Measurements from ENCODE around the gene CALML3. TPM values are rescaled to one million over a fixed set of nuclear protein-coding genes. Genes with fewer than 3 reads are reported as not detected.

The CALML3 gene
- total and polyA plus RNA-seq, 9 donors: 0.02 to 1.5 TPM; not detected in 7

GRCh38 chr10:5529702-5530411 is 5.1 kb downstream of the CALML3 start:
- Histone ChIP-seq H3K27ac (no peak overlapping the region), H3K9me3 (no peaks in the 10 kb centered on the region), H3K4me1 (ENCODE audit: insufficient read depth) (peaks cover 2% of the 10 kb centered on the region), H3K4me3 (no peak overlapping the region), H3K27me3 (no peaks in the 10 kb centered on the region), H3K36me3 (no peaks in the 10 kb centered on the region)
- TF ChIP-seq POLR2A (IDR thresholded peaks at IDR 0.05) (no peak), EP300 (IDR thresholded peaks at IDR 0.05) (no peak), CTCF (IDR thresholded peaks at IDR 0.05) (no peak)
- DNase-seq: no peak
- intact Hi-C loops (cut with DNase I): loop anchor here in 2 of 4 donors (5.0 to 10.0 kb wide), 2 partner anchors 92 to 95 kb away; no protein-coding TSS in a partner anchor
- 48 to 56% (median 54%) methylated on average over 7 of the region's 7 CpGs for WGBS, 3 donors

GRCh38 chr10:5530412-5530806 is 5.6 kb downstream of the CALML3 start:
- TF ChIP-seq POLR2A (IDR thresholded peaks at IDR 0.05): no peak
- TF ChIP-seq CTCF (IDR thresholded peaks at IDR 0.05): no peak
- TF ChIP-seq EP300 (IDR thresholded peaks at IDR 0.05): no peak

GRCh38 chr10:5530846-5531557 is 6.2 kb downstream of the CALML3 start:
- Histone ChIP-seq H3K27ac (no peak overlapping the region), H3K4me1 (ENCODE audit: insufficient read depth) (peaks cover 2% of the 10 kb centered on the region), H3K4me3 (no peak overlapping the region), H3K36me3 (no peaks in the 10 kb centered on the region), H3K9me3 (no peaks in the 10 kb centered on the region), H3K27me3 (no peaks in the 10 kb centered on the region)
- intact Hi-C loops (cut with DNase I): loop anchor here in 2 of 4 donors (5.0 to 10.0 kb wide), 2 partner anchors 91 to 94 kb away; no protein-coding TSS in a partner anchor
- DNase-seq: peak in 1 of 5 donors; percentile 3
- TF ChIP-seq POLR2A (IDR thresholded peaks at IDR 0.05) (no peak), CTCF (IDR thresholded peaks at IDR 0.05) (no peak), EP300 (IDR thresholded peaks at IDR 0.05) (no peak)
- 91 to 94% (median 93%) methylated on average over 16 of the region's 16 CpGs for whole genome bisulfite sequencing, 3 donors

More at GRCh38 chr10:5530412-5530806, 5.6 kb downstream of the CALML3 start:
- H3K9me3 ChIP-seq: no peaks in the 10 kb centered on the region
- no peak overlapping the region for H3K4me3 ChIP-seq
- no peaks in the 10 kb centered on the region for H3K27me3 ChIP-seq
- intact Hi-C loops (cut with DNase I): loop anchor here in 2 of 4 donors (5.0 to 10.0 kb wide), 2 partner anchors 92 to 94 kb away; no protein-coding TSS in a partner anchor
- no peak overlapping the region for H3K27ac ChIP-seq
- H3K36me3 ChIP-seq: no peaks in the 10 kb centered on the region
- DNase-seq: no peak
- 95 to 97% (median 96%) methylated on average over 5 of the region's 5 CpGs for WGBS, 3 donors
- peaks cover 2% of the 10 kb centered on the region for H3K4me1 ChIP-seq (ENCODE audit: insufficient read depth)

GRCh38 chr10:5531558-5532306 is 7.0 kb downstream of the CALML3 start:
- 77 to 88% (median 77%) methylated on average over 10 of the region's 10 CpGs for WGBS, 3 donors
- no peak overlapping the region for H3K27ac ChIP-seq
- no peaks in the 10 kb centered on the region for H3K36me3 ChIP-seq
- H3K9me3 ChIP-seq: no peaks in the 10 kb centered on the region
- H3K4me1 ChIP-seq (ENCODE audit: insufficient read depth): peaks cover 2% of the 10 kb centered on the region
- H3K27me3 ChIP-seq: no peaks in the 10 kb centered on the region
- no peak overlapping the region for H3K4me3 ChIP-seq
- peak in 1 of 5 donors; percentile 8 for DNase-seq
- intact Hi-C loops (cut with DNase I): loop anchor here in 2 of 4 donors (5.0 to 10.0 kb wide), 2 partner anchors 91 to 93 kb away; no protein-coding TSS in a partner anchor
- TF ChIP-seq POLR2A (IDR thresholded peaks at IDR 0.05) (no peak), EP300 (IDR thresholded peaks at IDR 0.05) (no peak), CTCF (IDR thresholded peaks at IDR 0.05) (no peak)
